Lower lobe of right lung (tissue), 2 donors: ENCODE results near the gene GFM1. TPM values are rescaled to one million over a fixed set of nuclear protein-coding genes. Genes with fewer than 3 reads are reported as not detected.

ENCODE experiments used
- ATAC-seq, 2 donors: fragments of 200-7000 bp; cut with Tn5 transposase; one replicate each; pipeline ENCODE4 v1.9.1; 2020 to 2022; ENCODE audit warnings: mild to moderate bottlenecking in 2 of 2, moderate library complexity in 2 of 2
- DNase-seq: peaks from one replicate; pipeline ENCODE4 v3.0.0-alpha.2; 2020
- H3K27ac ChIP-seq: fragments of 200-600 bp; one replicate; pipeline ENCODE4 v1.8.0; 2022
- H3K27me3 ChIP-seq: fragments of 200-600 bp; one replicate; pipeline ENCODE4 v1.8.0; 2022; ENCODE audit warnings: low read depth
- H3K36me3 ChIP-seq: fragments of 200-600 bp; one replicate; pipeline ENCODE4 v1.8.0; 2022; ENCODE audit warnings: mild to moderate bottlenecking
- H3K4me1 ChIP-seq: fragments of 200-600 bp; one replicate; pipeline ENCODE4 v1.8.0; 2022
- H3K4me3 ChIP-seq: fragments of 200-600 bp; one replicate; pipeline ENCODE4 v1.8.0; 2022; ENCODE audit warnings: mild to moderate bottlenecking
- H3K9me3 ChIP-seq: fragments of 200-600 bp; one replicate; pipeline ENCODE4 v1.8.0; 2022
- CTCF ChIP-seq: fragments of 200-600 bp; IDR thresholded peaks from one replicate; pipeline ENCODE4 v1.8.0; 2022; ENCODE audit warnings: antibody characterized with exemption, mild to moderate bottlenecking
- intact Hi-C: fragments of 100-400 bp; cut with DNase I; formaldehyde crosslinking; loops from one replicate; pipeline ENCODE4 v1.11.0; 2022
- total RNA-seq: library from RNA; stranded (reverse); fragmentation: NEBNext Ultra II Directional; extraction: Animal tissue kit (Norgen Biotek cat#: 25700); gene quantifications from one replicate; pipeline ENCODE4 v1.2.1, GENCODE V29; 2021
- donor health status: DM: no; HTN: yes; CAD: no; lungs with severe emphysema.

Gene GFM1
- total RNA-seq, 1 donor from 2014 or later: 38.7 TPM

DNA sequence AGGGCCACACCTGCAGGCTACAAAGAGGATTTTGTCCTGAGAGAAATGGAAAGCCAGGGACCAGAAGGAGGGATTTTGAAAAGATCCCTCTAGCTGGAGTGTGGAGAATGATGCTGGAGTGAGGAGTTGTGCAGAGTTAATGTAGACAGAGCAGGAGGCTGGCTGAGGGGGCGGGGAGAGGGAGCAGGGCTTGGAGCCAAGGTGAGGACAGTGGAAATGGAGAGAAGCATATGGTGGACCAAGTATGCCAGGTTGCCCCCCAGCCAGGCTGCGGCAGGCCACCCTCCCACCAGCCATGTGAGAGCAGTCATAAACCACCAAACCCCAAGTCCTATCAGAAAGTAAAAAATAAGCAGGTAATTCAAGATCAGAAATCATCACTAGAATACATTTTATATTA is 73.2 kb downstream of the GFM1 start:
- no peaks in the 10 kb centered on the region for H3K9me3 ChIP-seq
- H3K4me1 ChIP-seq: peaks cover 20% of the 10 kb centered on the region
- no peak for DNase-seq
- H3K27ac ChIP-seq: no peak overlapping the region
- no peak overlapping the region for H3K4me3 ChIP-seq
- H3K27me3 ChIP-seq: no peaks in the 10 kb centered on the region
- peaks cover 10% of the 10 kb centered on the region for H3K36me3 ChIP-seq
- no peak for ATAC-seq
- intact Hi-C loops: no loop called here
- TF ChIP-seq CTCF: no peak

GRCh38 chr3:158718490-158719170 is 74.3 kb downstream of the GFM1 start:
- intact Hi-C loops: no loop called here

GRCh38 chr3:158722108-158722507 is 77.8 kb downstream of the GFM1 start:
- no peak for TF ChIP-seq CTCF
- Histone ChIP-seq H3K9me3 (no peaks in the 10 kb centered on the region), H3K27me3 (no peaks in the 10 kb centered on the region), H3K36me3 (peaks cover 6% of the 10 kb centered on the region), H3K4me1 (peaks cover 29% of the 10 kb centered on the region), H3K4me3 (no peak overlapping the region), H3K27ac (no peak overlapping the region)
- intact Hi-C loops: no loop called here
- DNase-seq (no peak), ATAC-seq (no peak)

More at GRCh38 chr3:158718490-158719170, 74.3 kb downstream of the GFM1 start:
- Histone ChIP-seq H3K27ac (no peak overlapping the region), H3K4me1 (peaks cover 20% of the 10 kb centered on the region), H3K27me3 (no peaks in the 10 kb centered on the region), H3K9me3 (no peaks in the 10 kb centered on the region), H3K36me3 (peaks cover 6% of the 10 kb centered on the region), H3K4me3 (no peak overlapping the region)
- ATAC-seq (no peak), DNase-seq (no peak)
- no peak for TF ChIP-seq CTCF

- intact Hi-C loops: no loop called here
- peaks cover 48% of the 10 kb centered on the region for H3K4me1 ChIP-seq
Observed at GRCh38 chr3:158723991-158724390, 79.7 kb downstream of the GFM1 start.

DNA sequence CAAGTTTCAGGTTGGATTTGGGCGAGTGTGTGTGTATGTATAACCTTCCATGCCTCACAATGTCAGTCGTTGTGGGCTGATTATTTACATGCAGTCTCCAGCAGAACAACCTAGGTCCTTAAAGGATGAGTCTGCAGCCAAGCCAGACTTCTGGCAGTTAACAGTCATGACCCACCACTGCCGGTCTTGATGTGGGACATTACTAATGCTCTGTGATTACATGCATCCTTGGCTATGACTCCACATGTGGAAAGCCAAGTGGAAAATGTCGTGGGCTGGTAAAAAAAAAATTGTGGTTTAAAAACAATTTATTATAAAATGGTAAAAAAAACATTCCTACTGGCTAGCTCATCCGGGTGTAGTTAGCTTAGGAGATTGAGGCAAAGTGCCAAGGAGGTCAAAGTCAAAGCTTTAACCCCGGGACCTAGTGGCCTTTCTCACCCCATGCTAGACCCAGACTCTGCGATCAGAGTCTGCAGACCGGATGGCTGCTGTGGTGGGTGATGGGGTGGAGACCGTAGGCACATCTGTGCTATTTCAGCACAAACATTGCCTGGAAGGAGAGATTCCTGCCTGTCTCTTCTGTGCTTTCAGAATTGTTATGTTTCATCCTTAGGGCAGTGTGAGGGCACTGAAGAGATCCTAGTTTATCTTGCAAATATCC is 81.2 kb downstream of the GFM1 start:
- ATAC-seq (peak; percentile 31 to 59), DNase-seq (no peak)
- Histone ChIP-seq H3K4me3 (no peak overlapping the region), H3K4me1 (peaks cover 48% of the 10 kb centered on the region), H3K27ac (peak overlapping the region; percentile 53), H3K9me3 (no peaks in the 10 kb centered on the region), H3K36me3 (peaks cover 6% of the 10 kb centered on the region), H3K27me3 (no peaks in the 10 kb centered on the region)
- intact Hi-C loops: loop anchor here (5.0 kb wide), 1 partner anchor 67 kb away; no protein-coding TSS in a partner anchor
- no peak for TF ChIP-seq CTCF

More at GRCh38 chr3:158723991-158724390, 79.7 kb downstream of the GFM1 start:
- peak overlapping the region; percentile 66 for H3K27ac ChIP-seq
- no peak for TF ChIP-seq CTCF
- H3K9me3 ChIP-seq: no peaks in the 10 kb centered on the region
- H3K4me3 ChIP-seq: no peak overlapping the region
- DNase-seq: no peak
- ATAC-seq: no peak
- H3K36me3 ChIP-seq: peaks cover 6% of the 10 kb centered on the region
- no peaks in the 10 kb centered on the region for H3K27me3 ChIP-seq
